K562 (cell line): ENCODE measurements around the gene ACSS1. TPM values are rescaled to one million over a fixed set of nuclear protein-coding genes. Genes with fewer than 3 reads are reported as not detected.

Experiments
- ATAC-seq: fragments of 200-7000 bp; cut with Tn5 transposase; 3 replicates; pipeline ENCODE4 v1.9.1; 2020; ENCODE audit warnings: moderate library complexity
- BruUV-seq: library from RNA; stranded (reverse); fragments of 400-500 nt; replicated peaks from 2 replicates; lab custom pipeline; 2021; lab: Mats Ljungman, UMichigan
- CTCF ChIA-PET: fragments of 300-600 bp; formaldehyde crosslinking; extraction: SDS; loops from one replicate; lab custom pipeline; 2021; ENCODE audit warnings: low intra/inter-chr PET ratio; lab: Yijun Ruan, JAX
- POLR2A ChIA-PET: fragments of 300-600, 350-650 bp; sonication (Branson Sonifier 250); formaldehyde crosslinking; extraction: SDS; loops from one replicate; lab custom pipeline; 2021; ENCODE audit warnings: antibody characterized with exemption, inconsistent platforms; lab: Yijun Ruan, JAX
- DNase-seq, 4 experiments: peaks; one replicate each; pipeline versions ENCODE4 v3.0.0 to v3.0.0-alpha.2; 2011 to 2018; ENCODE audit warnings: low spot score in 3 of 4, mixed read lengths in 3 of 4; ENCODE audit errors: extremely low read depth in 1 of 4
- FAIRE-seq: peaks from 2 replicates; lab custom pipeline; 2011; peaks lifted over from hg19 to GRCh38; lab: Jason Lieb, UNC
- H2AFZ ChIP-seq: 2 replicates; pipeline ENCODE4 v1.6.0; 2011; ENCODE audit warnings: low read depth, low read length, control low read depth, inconsistent platforms
- H3K27ac ChIP-seq: fragments of 200-600 bp; 3 replicates; pipeline ENCODE4 v1.8.0; 2011; ENCODE audit warnings: low read depth, mild to moderate bottlenecking, control low read depth, inconsistent platforms, low read length, moderate library complexity, mixed read lengths; ENCODE audit errors: extremely low read depth
- H3K27me3 ChIP-seq, 2 experiments: fragments of 300-600 bp in 1 of 2; 2 replicates in 1 of 2; 3 replicates in 1 of 2; pipeline versions ENCODE4 v1.6.0 to v1.8.0; 2011; ENCODE audit warnings: inconsistent platforms in 2 of 2, low read length in 2 of 2, mild to moderate bottlenecking in 1 of 2, mixed read lengths in 1 of 2, moderate library complexity in 1 of 2; ENCODE audit not compliant: control insufficient read depth in 2 of 2, insufficient read depth in 2 of 2
- H3K36me3 ChIP-seq: fragments of 300-600 bp; 3 replicates; pipeline ENCODE4 v1.8.0; 2011; ENCODE audit warnings: mild to moderate bottlenecking, low read length, inconsistent platforms; ENCODE audit not compliant: control insufficient read depth, insufficient read depth
- H3K4me1 ChIP-seq, 2 experiments: fragments of 200-600 bp in 1 of 2; replicated peaks in 1 of 2; 2 replicates in 1 of 2; 3 replicates in 1 of 2; pipeline versions ENCODE4 v1.5.1 to v1.8.0; 2011; ENCODE audit warnings: inconsistent platforms in 2 of 2, low read length in 2 of 2, mild to moderate bottlenecking in 1 of 2, mixed read lengths in 1 of 2, moderate library complexity in 1 of 2; ENCODE audit not compliant: control insufficient read depth in 2 of 2, insufficient read depth in 2 of 2
- H3K4me2 ChIP-seq: 2 replicates; pipeline ENCODE4 v1.6.1; 2011; ENCODE audit warnings: low read length, control low read depth, inconsistent platforms, mixed read lengths; ENCODE audit not compliant: insufficient read depth
- H3K4me3 ChIP-seq: fragments of 200-600 bp; sonication (generic), shearing (Covaris generic); 2 replicates; pipeline ENCODE4 v1.5.1; 2016; ENCODE audit warnings: control low read depth, inconsistent platforms
- H3K79me2 ChIP-seq: fragments of 200-600 bp; 3 replicates; pipeline ENCODE4 v1.8.0; 2011; ENCODE audit warnings: low read length, inconsistent platforms; ENCODE audit not compliant: control insufficient read depth, insufficient read depth
- H3K9ac ChIP-seq, 2 experiments: 2 replicates each; pipeline versions ENCODE4 v1.6.0 to v1.6.1; 2011; ENCODE audit warnings: low read depth in 2 of 2, low read length in 2 of 2, control low read depth in 1 of 2, inconsistent platforms in 1 of 2, mild to moderate bottlenecking in 1 of 2, mixed read lengths in 1 of 2; ENCODE audit not compliant: insufficient read depth in 1 of 2
- H3K9me1 ChIP-seq: one replicate; pipeline ENCODE4 v1.6.0; 2011; ENCODE audit warnings: inconsistent platforms, mild to moderate bottlenecking, low read length, moderate library complexity; ENCODE audit not compliant: control insufficient read depth, insufficient read depth
- H3K9me3 ChIP-seq: replicated peaks from 2 replicates; pipeline ENCODE4 v1.5.1; 2011; ENCODE audit warnings: low read depth, low read length, inconsistent platforms; ENCODE audit not compliant: control insufficient read depth, insufficient read depth
- H4K20me1 ChIP-seq: replicated peaks from 2 replicates; pipeline ENCODE4 v1.6.1; 2011; ENCODE audit warnings: low read length, inconsistent platforms, mixed read lengths; ENCODE audit not compliant: control insufficient read depth, insufficient read depth
- BACH1 ChIP-seq: fragments of 200-800 bp; sonication (Bioruptor generic); IDR thresholded peaks from 2 replicates; pipeline ENCODE4 v1.6.1; 2016; ENCODE audit warnings: missing genetic modification characterization, missing compliant biosample characterization
- CC2D1A ChIP-seq: fragments of 450-650 bp; IDR thresholded peaks from 2 replicates; pipeline ENCODE4 v1.6.1; 2017; ENCODE audit warnings: mild to moderate bottlenecking
- GTF2E2 ChIP-seq: fragments of 200-800 bp; sonication (Bioruptor generic); IDR thresholded peaks from 2 replicates; pipeline ENCODE4 v1.6.1; 2016; ENCODE audit warnings: missing genetic modification characterization, missing compliant biosample characterization
- NR3C1 ChIP-seq: sonication (generic); formaldehyde crosslinking; IDR thresholded peaks from 2 replicates; pipeline ENCODE4 v1.8.1; 2022; ENCODE audit warnings: missing genetic modification reagents
- POLR2B ChIP-seq: fragments of 450-650 bp; IDR thresholded peaks from 2 replicates; pipeline ENCODE4 v1.6.1; 2018; ENCODE audit warnings: low read depth; ENCODE audit not compliant: partially characterized antibody
- RHOXF2B ChIP-seq: fragments of 250-450 bp; sonication (Bioruptor Pico); conservative IDR thresholded peaks from 2 replicates; pipeline ENCODE4 v1.5.1; 2021
- ZNF217 ChIP-seq: sonication (generic); formaldehyde crosslinking; IDR thresholded peaks from 2 replicates; pipeline ENCODE4 v1.8.0; 2022; ENCODE audit warnings: mild to moderate bottlenecking, missing genetic modification reagents
- WGBS: fragments of 100-300 bp; shearing (Covaris generic); methylation state at CpG from one replicate; pipeline ENCODE4 v1.1.6; 2016; ENCODE audit warnings: low coverage, mixed read lengths; ENCODE audit not compliant: insufficient coverage; ENCODE audit errors: missing lambda C conversion rate; 5-methylcytosine and 5-hydroxymethylcytosine counted together
- in situ Hi-C: fragments of 300-500 bp; cut with MboI; formaldehyde crosslinking; loops from 4 replicates; pipeline ENCODE4 v1.15.0; 2018; ENCODE audit warnings: inconsistent platforms, mixed read lengths
- intact Hi-C: fragments of 100-400 bp; cut with micrococcal nuclease; formaldehyde crosslinking; loops from 2 replicates; pipeline ENCODE4 v1.14.2; 2022
- polyA plus RNA-seq, 8 experiments: library from polyadenylated mRNA; depleted of rRNA in 4 of 8; stranded (reverse) in 5 of 8; unstranded in 3 of 8; fragments of >200 nt; fragmentation: Nextera tagmentation in 2 of 8; fragmentation: Illumina TruSeq in 1 of 8; extraction: Ambion mirVana in 2 of 8; extraction: Trizol in 1 of 8; gene quantifications; 2 replicates each; pipeline versions ENCODE4 v1.2.1 to v1.2.3, GENCODE V29; 2011 to 2014; ENCODE audit warnings: inconsistent platforms in 1 of 8, missing spikeins in 1 of 8
- total RNA-seq, 7 experiments: library from RNA; depleted of rRNA in 6 of 7; stranded (reverse); fragments of >200 nt in 6 of 7; fragmentation: Illumina TruSeq in 2 of 7; extraction: Trizol in 2 of 7; gene quantifications; 2 replicates each; pipeline versions ENCODE4 v1.2.1 to v1.2.3, GENCODE V29; 2011 to 2021; ENCODE audit warnings: low replicate concordance in 1 of 7

The ACSS1 gene
- total and polyA plus RNA-seq, 9 of the 15 experiments (the other 6 are each of a cell fraction or from before 2014, with no cell fraction given) = 0.07 to 2.1 (median 0.27) TPM; not detected in 3

GRCh38 chr20:25065072-25065624 is 7.2 kb upstream of the ACSS1 start:
- Histone ChIP-seq H3K27ac (no peak overlapping the region), H3K9me1 (no peaks in the 10 kb centered on the region), H3K9me3 (no peaks in the 10 kb centered on the region), H3K9ac (no peak overlapping the region), H3K4me2 (no peak overlapping the region), H3K4me1 (no peaks in the 10 kb centered on the region), H4K20me1 (no peaks in the 10 kb centered on the region), H3K27me3 (peaks cover 0 to 24% of the 10 kb centered on the region in 2 experiments; a peak in 4 of 5 replicates), H2AFZ (no peak overlapping the region), H3K79me2 (no peaks in the 10 kb centered on the region), H3K36me3 (no peaks in the 10 kb centered on the region), H3K4me3 (no peak overlapping the region)
- WGBS = 0% methylated on average over 6 of the region's 9 CpGs
- in situ Hi-C loops = no loop called here
- intact Hi-C loops = loop anchor here (1.0 kb wide), 1 partner anchor 71 kb away; no protein-coding TSS in a partner anchor
- no peak for TF ChIP-seq NR3C1 (CRISPR knock-in tag)
- no peak for TF ChIP-seq RHOXF2B (CRISPR knock-in tag)
- no peak for TF ChIP-seq BACH1 (tag)
- no peak for TF ChIP-seq ZNF217 (CRISPR knock-in tag)
- no peak for TF ChIP-seq GTF2E2 (tag)
- TF ChIP-seq CC2D1A = no peak
- TF ChIP-seq POLR2B = no peak
- no peak for ATAC-seq
- ChIA-PET CTCF (interaction anchor here (0.8 to 4.3 kb wide), 2 partner anchors 66 to 71 kb away, joined by 3 to 34 read pairs; partner anchors contain the start of gene APMAP), POLR2A (no interaction called here)
- no TSS peak for BruUV-seq
- no peak for FAIRE-seq
- DNase-seq = no peak
